ENCODE results near the gene SLC47A1.

SLC47A1 gene

DNA sequence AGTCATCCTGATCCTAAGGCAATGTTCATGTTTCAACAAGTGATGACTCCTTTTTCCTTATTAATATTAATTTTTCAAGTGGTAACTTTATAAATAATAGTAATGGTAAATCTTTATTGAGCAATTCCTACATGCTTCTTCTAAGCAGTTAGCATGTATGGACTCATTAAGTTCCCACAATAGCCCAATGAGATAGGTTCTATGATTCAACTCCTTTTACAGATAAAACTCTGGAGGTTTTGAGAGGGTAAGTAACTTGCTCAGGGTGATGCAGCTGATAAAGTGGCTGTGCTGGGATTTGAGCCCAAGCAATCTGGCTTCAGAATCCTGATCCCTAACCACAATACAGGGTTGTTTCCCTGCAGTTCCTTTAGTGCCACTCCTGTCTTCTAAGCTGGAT, 25.3 kb downstream of the SLC47A1 start:
- DNase-seq (ENCODE audit: low read depth) = no peak
- TF ChIP-seq, protein P1, sequence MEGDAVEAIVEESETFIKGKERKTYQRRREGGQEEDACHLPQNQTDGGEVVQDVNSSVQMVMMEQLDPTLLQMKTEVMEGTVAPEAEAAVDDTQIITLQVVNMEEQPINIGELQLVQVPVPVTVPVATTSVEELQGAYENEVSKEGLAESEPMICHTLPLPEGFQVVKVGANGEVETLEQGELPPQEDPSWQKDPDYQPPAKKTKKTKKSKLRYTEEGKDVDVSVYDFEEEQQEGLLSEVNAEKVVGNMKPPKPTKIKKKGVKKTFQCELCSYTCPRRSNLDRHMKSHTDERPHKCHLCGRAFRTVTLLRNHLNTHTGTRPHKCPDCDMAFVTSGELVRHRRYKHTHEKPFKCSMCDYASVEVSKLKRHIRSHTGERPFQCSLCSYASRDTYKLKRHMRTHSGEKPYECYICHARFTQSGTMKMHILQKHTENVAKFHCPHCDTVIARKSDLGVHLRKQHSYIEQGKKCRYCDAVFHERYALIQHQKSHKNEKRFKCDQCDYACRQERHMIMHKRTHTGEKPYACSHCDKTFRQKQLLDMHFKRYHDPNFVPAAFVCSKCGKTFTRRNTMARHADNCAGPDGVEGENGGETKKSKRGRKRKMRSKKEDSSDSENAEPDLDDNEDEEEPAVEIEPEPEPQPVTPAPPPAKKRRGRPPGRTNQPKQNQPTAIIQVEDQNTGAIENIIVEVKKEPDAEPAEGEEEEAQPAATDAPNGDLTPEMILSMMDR (conservative IDR thresholded peaks at IDR 0.05; ENCODE audit: control insufficient read depth, insufficient read depth, low read depth, low read length) = no peak
- no peak overlapping the region for H3K4me3 ChIP-seq (ENCODE audit: control insufficient read depth, low read depth, low read length)

DNA sequence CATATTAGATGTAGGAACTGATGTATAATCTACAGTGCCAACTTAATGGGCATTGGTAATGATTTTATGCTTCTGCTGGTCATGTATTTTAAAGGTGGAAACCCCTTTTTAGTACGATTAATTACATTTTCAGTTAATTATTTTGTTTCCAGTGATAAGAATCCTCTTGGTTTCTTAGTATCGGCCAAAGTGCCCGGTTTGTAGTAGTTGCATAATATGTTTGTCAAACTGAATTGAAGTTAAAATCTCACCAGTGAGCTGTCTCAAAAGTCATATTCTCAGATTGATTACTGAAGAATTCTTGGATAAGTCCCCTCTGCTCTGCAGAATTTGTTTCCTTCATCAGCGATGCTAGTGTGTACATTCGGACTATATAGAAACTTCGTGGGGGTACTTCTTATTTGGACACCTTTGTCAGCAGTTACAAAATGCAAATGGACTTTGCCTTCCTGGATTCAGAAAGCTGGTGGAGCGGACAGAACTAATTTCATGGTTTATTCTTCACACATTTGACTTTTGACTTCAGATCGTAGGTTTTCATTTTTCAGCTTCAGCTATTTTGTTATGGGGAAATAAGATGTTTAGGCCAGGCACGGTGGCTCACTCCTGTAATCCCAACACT, 28.2 kb downstream of the SLC47A1 start:
- TF ChIP-seq, protein P1 (conservative IDR thresholded peaks at IDR 0.05; ENCODE audit: control insufficient read depth, insufficient read depth, low read depth, low read length) = no peak
- DNase-seq (ENCODE audit: low read depth) = no peak
- no peak overlapping the region for H3K4me3 ChIP-seq (ENCODE audit: control insufficient read depth, low read depth, low read length)

DNA sequence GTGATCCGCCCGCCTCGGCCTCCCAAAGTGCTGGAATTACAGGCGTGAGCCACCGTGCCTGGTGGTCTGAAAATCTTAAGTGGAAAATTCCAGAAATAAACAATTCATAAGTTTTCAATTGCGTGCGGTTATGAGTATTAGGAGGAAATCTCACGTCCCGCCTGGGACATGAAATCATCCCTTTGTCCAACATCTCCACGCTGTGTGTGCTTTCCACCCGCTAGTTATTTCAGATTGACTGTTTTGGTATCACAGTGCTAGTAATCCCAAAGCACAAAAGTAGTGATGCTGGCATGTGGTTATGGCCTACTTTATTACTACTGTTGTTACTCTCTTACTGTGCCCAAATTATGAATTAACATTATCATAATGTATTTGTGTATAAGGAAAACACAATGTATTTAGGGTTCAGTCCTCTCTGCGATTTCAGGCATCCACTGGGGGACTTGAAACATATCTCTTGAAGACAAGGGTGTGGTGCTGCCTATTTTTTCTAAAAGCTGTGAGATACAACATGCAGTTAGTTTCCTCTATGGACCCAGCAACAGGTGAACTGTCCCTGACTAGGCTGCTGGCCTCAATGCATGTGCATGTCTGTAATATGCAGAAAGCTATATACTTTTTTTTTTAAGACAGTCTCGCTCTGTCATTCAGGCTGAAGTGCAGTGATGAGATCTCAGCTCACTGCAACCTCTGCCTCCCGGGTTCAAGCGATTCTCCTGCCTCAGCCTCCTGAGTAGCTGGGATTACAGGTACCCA, 32.3 kb downstream of the SLC47A1 start:
- no peak for DNase-seq (ENCODE audit: low read depth)

DNA sequence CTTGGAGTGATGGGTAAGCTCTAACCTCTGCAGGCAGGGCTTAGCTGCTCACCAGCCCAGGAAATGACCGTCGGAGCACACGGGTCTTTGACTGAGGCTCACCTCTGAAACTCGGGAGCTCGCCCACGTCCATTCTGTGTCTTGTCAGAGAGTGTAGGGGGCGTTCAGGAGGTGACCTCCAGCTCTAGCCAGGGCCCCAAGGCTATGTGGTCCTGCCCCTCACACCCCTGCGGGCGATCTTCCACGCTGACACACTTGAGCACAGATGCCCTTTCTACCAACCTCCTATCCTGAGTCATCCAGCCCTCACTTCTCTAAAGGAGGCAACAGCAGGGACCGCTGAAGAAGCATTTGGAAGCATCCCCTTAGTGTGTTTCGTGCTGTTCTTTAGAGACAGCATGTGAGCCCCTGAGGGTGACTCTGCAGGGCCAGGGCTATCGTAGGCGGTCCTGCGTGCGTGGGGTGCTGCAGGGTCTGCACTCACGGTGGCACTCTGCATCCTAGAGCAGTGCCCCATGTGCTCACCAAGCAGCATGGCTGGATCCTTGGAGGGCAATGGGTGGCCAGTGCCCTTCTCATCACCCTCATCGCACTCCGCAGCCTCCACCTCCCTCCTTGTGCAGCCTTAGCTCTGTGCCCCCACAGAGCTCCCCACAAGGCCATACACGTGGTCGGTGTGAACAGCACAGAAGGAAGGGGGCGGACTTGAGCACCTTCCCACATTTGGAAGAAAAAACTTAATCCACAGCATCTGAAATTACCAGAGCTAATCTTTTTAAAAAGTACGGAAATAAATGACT, 33.8 kb downstream of the SLC47A1 start:
- TF ChIP-seq, protein P1 (conservative IDR thresholded peaks at IDR 0.05; ENCODE audit: control insufficient read depth, insufficient read depth, low read depth, low read length) = no peak
- H3K4me3 ChIP-seq (ENCODE audit: control insufficient read depth, low read depth, low read length) = no peak overlapping the region
- DNase-seq (ENCODE audit: low read depth) = no peak

More for the DNA sequence above, 32.3 kb downstream of the SLC47A1 start:
- TF ChIP-seq, protein P1 (conservative IDR thresholded peaks at IDR 0.05; ENCODE audit: control insufficient read depth, insufficient read depth, low read depth, low read length) = no peak
- H3K4me3 ChIP-seq (ENCODE audit: control insufficient read depth, low read depth, low read length) = no peak overlapping the region

DNA sequence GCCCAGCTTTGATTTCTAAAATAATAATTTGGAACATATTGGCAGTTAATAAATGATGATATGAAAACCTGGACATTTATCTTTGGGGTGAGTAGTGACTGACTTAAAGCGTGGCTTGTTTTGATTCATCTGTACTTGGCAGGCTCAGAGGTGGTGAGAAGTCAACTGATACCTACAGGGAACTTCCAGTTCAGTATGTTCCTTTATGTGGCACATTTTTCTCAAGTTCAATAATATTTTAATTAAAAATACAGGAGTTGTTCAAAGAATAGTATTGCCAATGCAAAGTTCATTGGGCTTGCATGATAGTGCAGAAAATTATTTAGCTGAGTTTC, 34.3 kb downstream of the SLC47A1 start:
- DNase-seq (ENCODE audit: low read depth) = no peak
- no peak overlapping the region for H3K4me3 ChIP-seq (ENCODE audit: control insufficient read depth, low read depth, low read length)
- TF ChIP-seq, protein P1 (conservative IDR thresholded peaks at IDR 0.05; ENCODE audit: control insufficient read depth, insufficient read depth, low read depth, low read length) = no peak

DNA sequence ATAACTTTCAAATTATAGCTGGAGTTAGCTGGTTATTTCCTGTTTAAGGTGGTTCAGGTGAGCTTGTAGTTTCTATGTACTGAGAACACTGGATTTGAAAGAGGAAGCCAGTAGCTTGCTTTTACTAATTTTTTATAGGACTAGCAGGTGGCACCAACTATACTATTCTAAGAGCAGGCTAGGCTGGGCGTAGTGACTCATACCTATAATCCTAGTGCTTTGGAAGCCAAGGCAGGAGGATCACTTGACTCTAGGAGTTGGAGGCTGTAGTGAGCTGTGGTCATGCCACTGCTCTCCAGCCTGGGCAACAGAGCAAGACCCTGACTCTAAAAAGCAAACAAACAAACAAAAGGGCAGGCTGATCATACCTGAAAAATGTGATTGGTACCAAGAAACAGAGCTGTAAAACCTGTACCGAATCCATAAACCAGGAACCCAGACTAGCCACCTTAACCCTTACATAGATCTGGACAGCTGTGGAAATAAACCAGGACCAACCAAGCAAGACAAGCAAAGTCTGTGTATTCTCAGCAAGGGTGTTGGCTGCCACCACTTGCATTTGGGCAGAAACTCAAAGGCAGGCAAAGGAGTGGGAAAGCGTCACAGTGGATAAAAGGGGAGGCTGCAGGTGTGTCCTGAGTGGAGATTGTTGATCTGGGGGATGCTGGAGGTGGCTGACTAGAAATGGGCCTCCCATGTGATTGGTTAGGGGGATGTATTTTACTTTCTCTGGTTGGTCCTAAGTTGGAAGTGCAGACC, 36.3 kb downstream of the SLC47A1 start:
- no peak for DNase-seq (ENCODE audit: low read depth)
- TF ChIP-seq, protein P1 (conservative IDR thresholded peaks at IDR 0.05; ENCODE audit: control insufficient read depth, insufficient read depth, low read depth, low read length) = no peak
- no peak overlapping the region for H3K4me3 ChIP-seq (ENCODE audit: control insufficient read depth, low read depth, low read length)

Data from fibroblast of mammary gland (primary cell).